ENCODE data around the gene TRPM5.

TRPM5 gene

DNA sequence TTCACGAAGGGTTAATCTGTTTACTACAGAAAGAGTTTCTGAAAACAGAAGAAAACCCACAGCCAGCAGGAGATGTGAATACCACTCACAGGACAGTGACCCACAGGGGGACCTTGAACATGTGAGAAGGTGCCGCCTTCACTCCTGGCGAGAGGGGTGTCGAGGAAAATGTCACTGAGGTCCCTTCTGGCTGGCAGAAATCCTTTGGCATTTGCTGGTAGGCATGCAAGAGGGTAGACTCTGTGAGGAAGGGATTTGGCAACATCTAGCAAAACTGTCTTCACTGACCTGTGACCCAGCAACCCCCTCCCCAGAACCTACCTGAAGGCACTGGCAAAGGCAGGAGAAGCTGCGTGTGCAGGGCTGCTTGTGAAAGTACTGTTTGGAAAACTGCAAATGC is 9.1 kb upstream of the TRPM5 start:
- in situ Hi-C loops (cut with HindIII; ENCODE audit: low sequenced_read_pairs), result no loop called here

- in situ Hi-C loops (cut with HindIII; ENCODE audit: low sequenced_read_pairs), result no loop called here
Measured at GRCh38 chr11:2452321-2453012, 8.2 kb upstream of the TRPM5 start.

DNA sequence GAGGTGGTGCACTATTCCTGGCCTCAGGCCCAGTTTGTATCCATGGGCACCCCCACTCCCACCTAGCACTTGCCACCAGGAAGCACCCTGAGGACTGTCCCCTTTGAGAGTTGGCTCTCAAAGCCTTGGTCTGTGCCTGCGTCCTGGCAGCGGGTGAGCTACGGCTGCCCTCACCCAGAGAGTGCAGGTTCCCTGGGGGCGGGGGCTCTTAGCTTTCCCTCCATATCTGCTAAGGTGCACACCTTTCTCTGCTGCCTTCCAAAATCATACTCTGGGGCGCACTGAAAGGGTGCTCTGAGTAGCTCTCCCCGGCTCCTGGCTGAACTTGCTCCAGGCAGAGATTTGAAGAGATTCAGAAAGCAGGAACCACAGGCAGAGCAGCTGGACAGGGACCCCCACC is 7.6 kb upstream of the TRPM5 start:
- in situ Hi-C loops (cut with HindIII; ENCODE audit: low sequenced_read_pairs), result no loop called here

DNA sequence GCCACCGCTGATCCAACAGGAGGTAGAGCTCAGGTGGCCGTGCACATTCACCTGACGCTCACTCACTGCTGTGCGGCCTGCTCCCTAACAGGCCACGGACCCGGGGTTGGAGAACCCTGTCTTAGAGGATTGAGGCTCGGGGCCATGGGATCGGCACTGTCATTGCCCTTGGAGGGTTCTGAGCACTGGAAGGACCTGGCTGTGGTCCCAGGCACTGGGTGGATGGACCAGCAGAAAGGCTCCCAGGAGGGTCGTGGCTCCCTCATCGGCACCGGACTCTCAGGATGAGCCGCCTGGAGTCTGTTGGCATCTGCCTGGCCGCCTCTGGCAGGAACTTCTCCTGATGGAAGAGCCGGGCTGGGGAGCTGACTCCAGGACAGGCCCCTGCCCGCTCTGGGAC is 7.0 kb upstream of the TRPM5 start:
- in situ Hi-C loops (cut with HindIII; ENCODE audit: low sequenced_read_pairs), result no loop called here

- in situ Hi-C loops (cut with HindIII; ENCODE audit: low sequenced_read_pairs), result no loop called here
Measured at GRCh38 chr11:2450321-2451041, 6.2 kb upstream of the TRPM5 start.

- in situ Hi-C loops (cut with HindIII; ENCODE audit: low sequenced_read_pairs), result no loop called here
Measured at GRCh38 chr11:2449548-2450320, 5.4 kb upstream of the TRPM5 start.

DNA sequence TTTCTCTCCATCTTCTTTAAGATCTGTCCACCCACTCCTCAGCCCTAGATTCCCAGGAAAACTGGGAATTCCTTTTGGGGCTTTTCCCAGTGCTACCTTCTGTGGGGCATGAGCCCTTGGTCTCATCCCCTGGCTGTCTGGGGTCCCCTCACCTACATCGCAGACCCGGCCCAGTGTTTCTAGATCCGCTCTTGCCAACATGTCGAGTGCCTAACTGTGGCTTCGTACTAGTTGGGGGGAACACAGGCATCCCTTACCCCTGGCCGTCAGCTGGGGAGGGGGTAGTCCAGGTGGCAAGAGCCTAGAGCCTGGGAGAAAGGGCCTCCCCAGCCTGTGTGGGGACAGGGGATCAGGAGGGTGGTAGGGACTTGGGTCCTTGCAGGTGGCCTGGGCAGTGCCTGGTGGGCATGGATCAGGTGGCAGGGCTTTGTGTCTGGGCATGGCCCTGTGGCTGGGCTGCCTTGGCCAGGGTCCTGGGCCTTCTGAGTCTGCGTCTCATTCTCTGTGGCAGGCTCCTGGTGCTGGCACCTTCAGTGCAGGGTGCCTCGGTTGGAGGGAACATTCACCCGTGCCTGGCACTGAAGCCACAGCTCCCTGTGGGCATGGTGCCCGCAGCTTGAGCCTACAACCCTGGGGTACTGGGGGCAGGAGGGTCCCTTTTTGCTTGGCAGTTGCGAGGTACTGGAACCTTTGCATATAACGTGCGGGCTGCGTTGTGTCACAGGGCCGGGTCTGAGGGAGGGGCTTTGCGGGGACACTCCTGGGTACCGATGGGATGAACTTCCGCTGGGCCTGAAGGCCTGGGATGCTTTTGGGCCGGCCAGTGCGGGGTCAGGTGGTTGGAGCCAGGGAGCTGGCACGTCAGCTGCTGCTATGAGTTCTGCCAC is 4.6 kb upstream of the TRPM5 start:
- in situ Hi-C loops (cut with HindIII; ENCODE audit: low sequenced_read_pairs), result no loop called here

GRCh38 chr11:2447951-2448650 is 3.8 kb upstream of the TRPM5 start:
- in situ Hi-C loops (cut with HindIII; ENCODE audit: low sequenced_read_pairs), result no loop called here

DNA sequence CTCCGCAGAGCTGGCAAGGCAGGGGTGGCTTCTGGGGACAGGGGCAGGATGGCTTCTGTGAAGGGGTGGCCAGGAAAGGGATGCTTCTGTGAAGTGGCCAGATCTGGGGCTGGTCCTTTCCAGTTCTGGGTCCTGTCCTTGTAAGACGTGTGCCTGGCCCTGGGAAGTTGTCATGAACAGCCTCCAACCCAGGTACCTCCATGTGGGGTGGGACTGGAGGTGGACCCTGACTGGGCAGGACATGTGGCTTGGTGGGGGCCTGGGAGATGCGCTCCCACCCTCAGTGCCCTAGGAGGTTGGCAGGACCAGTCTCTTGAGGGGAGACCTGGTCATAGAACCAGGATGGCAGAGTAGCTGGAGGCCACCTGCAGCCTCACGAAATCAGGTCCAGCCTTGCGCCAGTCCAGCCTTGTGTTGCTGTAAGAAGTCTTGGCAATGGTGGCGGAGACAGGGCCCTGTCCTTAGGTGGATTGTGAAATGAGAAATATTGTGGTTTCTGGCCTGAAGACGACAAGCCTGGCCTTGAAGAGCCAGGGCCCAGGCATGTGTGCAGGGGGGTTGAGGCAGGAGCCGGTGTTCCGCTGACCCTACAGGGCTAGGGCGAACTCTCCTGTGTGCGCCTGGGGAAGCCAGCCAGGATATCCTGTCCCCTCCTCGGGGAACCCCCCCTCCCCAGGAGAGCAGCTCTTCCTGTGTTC is 3.1 kb upstream of the TRPM5 start:
- in situ Hi-C loops (cut with HindIII; ENCODE audit: low sequenced_read_pairs), result no loop called here

GRCh38 chr11:2446590-2447252 is 2.4 kb upstream of the TRPM5 start:
- in situ Hi-C loops (cut with HindIII; ENCODE audit: low sequenced_read_pairs), result no loop called here

DNA sequence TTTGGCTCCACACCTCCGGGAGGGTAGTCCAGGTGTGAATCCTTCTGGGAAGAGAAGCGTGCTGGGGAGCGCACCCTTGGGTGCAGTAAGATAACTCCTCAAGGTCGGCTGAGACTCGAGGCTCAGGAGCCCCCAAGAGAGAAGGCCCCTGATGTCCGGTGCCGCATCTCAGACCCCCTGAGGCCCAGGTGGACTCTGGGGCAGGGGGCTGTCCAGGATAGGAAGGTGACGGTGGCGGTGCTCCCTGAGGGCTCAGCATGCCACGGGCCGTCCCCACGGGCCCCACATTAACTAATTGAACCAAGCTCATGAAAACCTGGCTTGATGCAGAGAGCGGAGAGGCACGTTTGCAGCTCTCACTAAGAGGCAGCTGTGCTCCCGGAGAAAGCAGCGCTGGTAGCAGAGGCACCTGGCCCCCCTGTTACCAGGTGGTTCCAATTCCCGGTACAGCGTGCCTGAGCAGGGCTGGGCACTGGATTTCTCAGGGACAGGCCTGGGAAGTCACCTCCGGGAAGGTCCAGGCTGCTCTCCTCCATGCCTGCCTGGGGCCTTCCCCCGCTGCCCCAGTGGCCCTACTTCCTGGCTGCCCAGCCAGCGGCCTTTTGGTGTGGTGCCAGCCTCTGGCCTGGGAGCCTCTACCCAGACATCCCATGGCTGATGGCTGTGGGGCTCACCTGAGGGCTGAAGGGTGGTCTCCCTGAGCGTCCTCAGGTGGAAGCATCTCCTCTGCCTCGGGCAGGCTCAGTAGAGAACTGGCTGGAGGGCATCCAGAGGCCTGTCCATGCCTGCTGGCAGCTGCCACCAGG is 1.6 kb upstream of the TRPM5 start:
- in situ Hi-C loops (cut with HindIII; ENCODE audit: low sequenced_read_pairs), result no loop called here

- in situ Hi-C loops (cut with HindIII; ENCODE audit: low sequenced_read_pairs), result no loop called here
Measured at GRCh38 chr11:2444821-2445745, 769 bp upstream of the TRPM5 start, which contains the start of gene KCNQ1. Gene KCNQ1 (plus strand): TSS chr11:2445008. CDS start chr11:2445099, 91 bp downstream.

DNA sequence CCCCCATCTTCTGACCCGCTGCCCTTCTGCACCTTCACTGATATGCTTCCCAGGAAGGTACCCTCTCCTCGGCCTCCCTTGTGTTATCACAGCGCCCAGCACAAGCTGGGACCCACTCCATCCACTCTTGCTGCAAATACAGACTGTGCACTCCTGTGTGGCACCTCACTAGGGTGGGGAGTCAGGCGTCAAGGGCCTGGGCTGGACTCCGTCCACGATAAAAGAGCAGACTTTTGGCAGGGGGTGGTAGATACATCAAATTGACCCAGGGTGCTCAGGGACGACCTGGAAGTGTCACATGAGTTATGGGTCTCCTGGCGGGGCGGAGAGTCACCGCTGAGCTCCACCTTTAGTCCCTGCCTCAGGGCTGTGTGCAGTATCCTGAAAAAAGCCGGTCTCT is 908 bp downstream of the TRPM5 start:
- in situ Hi-C loops (cut with HindIII; ENCODE audit: low sequenced_read_pairs), result no loop called here

GRCh38 chr11:2442589-2442988 is 1.7 kb downstream of the TRPM5 start:
- in situ Hi-C loops (cut with HindIII; ENCODE audit: low sequenced_read_pairs), result no loop called here

- in situ Hi-C loops (cut with HindIII; ENCODE audit: low sequenced_read_pairs), result no loop called here
Measured at GRCh38 chr11:2441171-2441570, 3.1 kb downstream of the TRPM5 start.

DNA sequence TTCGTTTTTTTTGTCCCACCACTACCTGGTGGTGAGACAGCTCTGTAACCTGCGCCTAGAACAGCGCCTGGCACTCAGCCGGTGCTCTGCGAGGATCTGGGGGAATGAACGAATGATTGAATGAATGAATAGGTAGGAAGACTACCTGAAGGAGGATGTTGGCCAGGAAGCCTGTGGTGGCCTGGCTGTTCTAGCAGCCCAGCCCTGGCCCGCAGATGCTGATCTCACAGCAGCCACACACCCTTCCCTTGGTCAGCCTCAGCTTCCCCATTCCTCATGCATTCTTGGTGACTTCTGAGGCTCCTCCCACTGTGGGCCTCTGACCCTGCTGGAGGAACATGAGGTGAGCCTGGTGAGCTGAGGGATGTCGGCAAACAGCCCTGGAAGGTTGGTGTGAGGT is 3.7 kb downstream of the TRPM5 start:
- in situ Hi-C loops (cut with HindIII; ENCODE audit: low sequenced_read_pairs), result no loop called here

GRCh38 chr11:2439820-2440219 is 4.5 kb downstream of the TRPM5 start:
- in situ Hi-C loops (cut with HindIII; ENCODE audit: low sequenced_read_pairs), result loop anchor here (5.0 to 10.0 kb wide), 3 partner anchors 65 to 255 kb away; no protein-coding TSS in a partner anchor

Data from endothelial cell of hepatic sinusoid (primary cell).